ES-I3 (cell line): ENCODE measurements around the gene PMS2.
A peak's percentile ranks its signal among the peaks of the same experiment; 100 is the strongest.
"Not testable (repeated sequence)": the region's sequence is repeated elsewhere in the genome, so short reads cannot be mapped to it uniquely, and the experiment has no call there.

ENCODE experiments used
- H3K36me3 ChIP-seq: 2 replicates; pipeline ENCODE4 v1.6.1; 2013; ENCODE audit warnings: mild to moderate bottlenecking, low read length, control low read depth, moderate library complexity; ENCODE audit not compliant: insufficient read depth
- H3K4me1 ChIP-seq: 2 replicates; pipeline ENCODE4 v1.6.1; 2013; ENCODE audit warnings: mild to moderate bottlenecking, control low read depth, low read length; ENCODE audit not compliant: insufficient read depth
- H3K9ac ChIP-seq: 2 replicates; pipeline ENCODE4 v1.6.1; 2013; ENCODE audit warnings: low read depth, mild to moderate bottlenecking, low read length, moderate library complexity
- H3K9me3 ChIP-seq: 2 replicates; pipeline ENCODE4 v1.6.1; 2013; ENCODE audit warnings: mild to moderate bottlenecking, low read length, moderate library complexity; ENCODE audit not compliant: control insufficient read depth, insufficient read depth

The PMS2 gene

GRCh38 chr7:6008668-6009611 lies at the start of gene PMS2, which contains the start of gene AIMP2:
PMS2 (minus strand) TSS chr7:6009049; CDS start chr7:6009019, 30 bp downstream.
AIMP2 (plus strand) TSS chr7:6009272; CDS start chr7:6009364, 92 bp downstream.
- peak within 1 kb of the TSS; percentile 95 for H3K9ac ChIP-seq
- no peaks in the 10 kb centered on the region for H3K9me3 ChIP-seq
- no peaks in the 10 kb centered on the region for H3K36me3 ChIP-seq
- H3K4me1 ChIP-seq, result no peaks in the 10 kb centered on the region; the same call in 1 of the 2 replicates

- no peaks in the 10 kb centered on the region for H3K36me3 ChIP-seq
- peak overlapping the region; percentile 94; the same call in 1 of the 2 replicates for H3K9ac ChIP-seq
- H3K9me3 ChIP-seq, result no peaks in the 10 kb centered on the region
- no peaks in the 10 kb centered on the region for H3K4me1 ChIP-seq
Observed at GRCh38 chr7:6057316-6058129, 48.7 kb upstream of the PMS2 start.

GRCh38 chr7:6056616-6057015 lies 47.8 kb upstream of the PMS2 start:
- Histone ChIP-seq H3K4me1 (no peaks in the 10 kb centered on the region), H3K9ac (no peak overlapping the region), H3K36me3 (no peaks in the 10 kb centered on the region), H3K9me3 (no peaks in the 10 kb centered on the region)

GRCh38 chr7:6051185-6051584 lies 42.3 kb upstream of the PMS2 start:
- H3K9ac ChIP-seq, H3K4me1 ChIP-seq, H3K36me3 ChIP-seq: not testable (repeated sequence)

GRCh38 chr7:6049780-6050179 lies 40.9 kb upstream of the PMS2 start:
- H3K9ac ChIP-seq, result no peak overlapping the region
- H3K9me3 ChIP-seq, result no peaks in the 10 kb centered on the region
- no peaks in the 10 kb centered on the region; the same call in none of the 2 replicates for H3K36me3 ChIP-seq
- no peaks in the 10 kb centered on the region for H3K4me1 ChIP-seq

More at GRCh38 chr7:6051185-6051584, 42.3 kb upstream of the PMS2 start:
- H3K9me3 ChIP-seq, result not testable (repeated sequence)

GRCh38 chr7:6035686-6036085 lies 26.8 kb upstream of the PMS2 start:
- Histone ChIP-seq H3K9ac (no peak overlapping the region), H3K36me3 (peaks cover 24% of the 10 kb centered on the region), H3K9me3 (no peaks in the 10 kb centered on the region)

GRCh38 chr7:6035165-6035564 lies 26.3 kb upstream of the PMS2 start:
- H3K36me3 ChIP-seq, result peaks cover 19% of the 10 kb centered on the region
- H3K9me3 ChIP-seq, result no peaks in the 10 kb centered on the region

More at GRCh38 chr7:6035686-6036085, 26.8 kb upstream of the PMS2 start:
- H3K4me1 ChIP-seq, result no peaks in the 10 kb centered on the region

GRCh38 chr7:6032641-6033040 lies 23.8 kb upstream of the PMS2 start:
- Histone ChIP-seq H3K9ac (no peak overlapping the region), H3K9me3 (no peaks in the 10 kb centered on the region), H3K36me3 (peaks cover 12% of the 10 kb centered on the region), H3K4me1 (no peaks in the 10 kb centered on the region)

More at GRCh38 chr7:6035165-6035564, 26.3 kb upstream of the PMS2 start:
- no peaks in the 10 kb centered on the region for H3K4me1 ChIP-seq
- no peak overlapping the region for H3K9ac ChIP-seq

- Histone ChIP-seq H3K36me3 (peaks cover 12% of the 10 kb centered on the region), H3K9ac (no peak overlapping the region), H3K4me1 (no peaks in the 10 kb centered on the region), H3K9me3 (no peaks in the 10 kb centered on the region)
Observed at GRCh38 chr7:6032167-6032566, 23.3 kb upstream of the PMS2 start.

- peaks cover 9% of the 10 kb centered on the region for H3K36me3 ChIP-seq
- no peak overlapping the region for H3K9ac ChIP-seq
Observed at GRCh38 chr7:6031567-6031966, 22.7 kb upstream of the PMS2 start.

GRCh38 chr7:6030988-6031387 lies 22.1 kb upstream of the PMS2 start, which contains the start of gene ANKRD61:
ANKRD61 (plus strand) TSS chr7:6031376; CDS start chr7:6031376, 0 bp downstream.
- Histone ChIP-seq H3K4me1 (no peaks in the 10 kb centered on the region), H3K9ac (no peak within 1 kb of the TSS), H3K36me3 (peaks cover 5% of the 10 kb centered on the region), H3K9me3 (no peaks in the 10 kb centered on the region)

More at GRCh38 chr7:6031567-6031966, 22.7 kb upstream of the PMS2 start:
- H3K4me1 ChIP-seq, result no peaks in the 10 kb centered on the region
- H3K9me3 ChIP-seq, result no peaks in the 10 kb centered on the region

- no peaks in the 10 kb centered on the region for H3K4me1 ChIP-seq
- no peaks in the 10 kb centered on the region for H3K9me3 ChIP-seq
- no peak overlapping the region for H3K9ac ChIP-seq
- peaks cover 9% of the 10 kb centered on the region for H3K36me3 ChIP-seq
Observed at GRCh38 chr7:6028563-6028962, 19.7 kb upstream of the PMS2 start.

GRCh38 chr7:6027806-6028365 lies 19.0 kb upstream of the PMS2 start:
- Histone ChIP-seq H3K36me3 (peaks cover 16% of the 10 kb centered on the region), H3K9ac (no peak overlapping the region), H3K9me3 (no peaks in the 10 kb centered on the region), H3K4me1 (no peaks in the 10 kb centered on the region)

- no peak overlapping the region for H3K9ac ChIP-seq
- H3K9me3 ChIP-seq, result no peaks in the 10 kb centered on the region
- H3K36me3 ChIP-seq, result peaks cover 22% of the 10 kb centered on the region
- no peaks in the 10 kb centered on the region for H3K4me1 ChIP-seq
Observed at GRCh38 chr7:6026820-6027311, 18.0 kb upstream of the PMS2 start.
